K562 (cell line): Measurements from ENCODE around the gene ITPK1.

Experiments used
- CREB3 ChIP-seq: fragments of 450-650 bp; conservative IDR thresholded peaks from 2 replicates; pipeline ENCODE4 v1.6.1; 2016; ENCODE audit warnings: missing genetic modification characterization, low read depth, mild to moderate bottlenecking, missing compliant biosample characterization, moderate library complexity
- CTCF ChIP-seq, 3 experiments: IDR thresholded peaks in 2 of 3; conservative IDR thresholded peaks in 1 of 3; 2 replicates each; pipeline ENCODE4 v1.5.1; 2011 to 2012; ENCODE audit warnings: low read length in 3 of 3, mild to moderate bottlenecking in 3 of 3, control low read depth in 2 of 3, improper control_type of control experiment in 1 of 3, inconsistent platforms in 1 of 3, low read depth in 1 of 3, mixed read lengths in 1 of 3, moderate library complexity in 1 of 3; ENCODE audit not compliant: insufficient read depth in 2 of 3
- CUX1 ChIP-seq: fragments of 200-800 bp; sonication (Bioruptor generic); IDR thresholded peaks from 2 replicates; pipeline ENCODE4 v1.6.1; 2016; ENCODE audit warnings: missing genetic modification characterization, missing compliant biosample characterization
- GABPA ChIP-seq: fragments of 200-800 bp; sonication (Bioruptor generic); conservative IDR thresholded peaks from 2 replicates; pipeline ENCODE4 v1.6.1; 2016; ENCODE audit warnings: low read depth, missing genetic modification characterization, missing compliant biosample characterization
- HES1 ChIP-seq: fragments of 450-650 bp; IDR thresholded peaks from 2 replicates; pipeline ENCODE4 v1.6.1; 2016; ENCODE audit warnings: low read depth, mild to moderate bottlenecking, moderate library complexity
- JUND ChIP-seq, 2 experiments: IDR thresholded peaks; 2 replicates in 1 of 2; 3 replicates in 1 of 2; pipeline ENCODE4 v1.6.1; 2011; ENCODE audit warnings: borderline replicate concordance in 2 of 2, low read depth in 2 of 2, low read length in 2 of 2, improper control_type of control experiment in 1 of 2, missing biosample characterization in 1 of 2, missing genetic modification characterization in 1 of 2, missing genetic modification reagents in 1 of 2
- KLF6 ChIP-seq: fragments of 250-450 bp; sonication (Bioruptor Pico); IDR thresholded peaks from 2 replicates; pipeline ENCODE4 v1.4.0; 2020; ENCODE audit warnings: mild to moderate bottlenecking, moderate library complexity, borderline replicate concordance
- MNT ChIP-seq, 2 experiments: fragments of 450-650 bp; conservative IDR thresholded peaks; 2 replicates each; pipeline ENCODE4 v1.6.1; 2017; ENCODE audit warnings: mild to moderate bottlenecking in 2 of 2, moderate library complexity in 2 of 2
- PRPF4 ChIP-seq: fragments of 200-400 bp; formaldehyde crosslinking; IDR thresholded peaks from one replicate; pipeline ENCODE4 v1.6.1; 2017; ENCODE audit warnings: low read length, low read depth, mild to moderate bottlenecking; ENCODE audit not compliant: insufficient read depth, poor library complexity, severe bottlenecking
- SFPQ ChIP-seq: fragments of 200-400 bp; formaldehyde crosslinking; IDR thresholded peaks from 2 replicates; pipeline ENCODE4 v1.6.1; 2017; ENCODE audit warnings: mild to moderate bottlenecking, low read depth, low read length, moderate library complexity
- SIN3A ChIP-seq, 2 experiments: fragments of 150-350 bp in 1 of 2; IDR thresholded peaks; 2 replicates each; pipeline ENCODE4 v1.6.1; 2011 to 2016; ENCODE audit warnings: borderline replicate concordance in 2 of 2, low read depth in 2 of 2, low read length in 2 of 2, mild to moderate bottlenecking in 2 of 2, moderate library complexity in 2 of 2; ENCODE audit not compliant: control insufficient read depth in 1 of 2
- SMAD3 ChIP-seq: fragments of 450-650 bp; formaldehyde crosslinking; conservative IDR thresholded peaks from 2 replicates; pipeline ENCODE4 v1.4.0; 2020; ENCODE audit warnings: mild to moderate bottlenecking
- ZNF232 ChIP-seq: sonication (generic); formaldehyde crosslinking; IDR thresholded peaks from 2 replicates; pipeline ENCODE4 v1.8.0; 2022; ENCODE audit warnings: mild to moderate bottlenecking, missing genetic modification reagents
- ZNF280B ChIP-seq: fragments of 250-450 bp; sonication (Bioruptor Pico); IDR thresholded peaks from 2 replicates; pipeline ENCODE4 v1.5.1; 2021; ENCODE audit warnings: mild to moderate bottlenecking

- no peak for TF ChIP-seq HES1
- no peak for TF ChIP-seq SIN3A (IDR thresholded peaks at IDR 0.05; ENCODE audit: borderline replicate concordance in 2 of 2, control insufficient read depth in 1 of 2, low read depth in 2 of 2, low read length in 2 of 2)
- no peak for TF ChIP-seq CUX1 (CRISPR knock-in tag)
- TF ChIP-seq MNT (conservative IDR thresholded peaks at IDR 0.05), result no peak
- no peak for TF ChIP-seq KLF6 (CRISPR knock-in tag)
- no peak for TF ChIP-seq CTCF (IDR thresholded peaks at IDR 0.05 in 2 of 3, conservative IDR thresholded peaks at IDR 0.05 in 1 of 3; ENCODE audit: insufficient read depth in 2 of 3, low read depth in 1 of 3, low read length in 3 of 3)
- TF ChIP-seq GABPA (tag), result no peak
- TF ChIP-seq SMAD3 (CRISPR knock-in tag), result no peak
- TF ChIP-seq ZNF280B, result no peak
- no peak for TF ChIP-seq JUND (IDR thresholded peaks at IDR 0.05; ENCODE audit: borderline replicate concordance, low read depth, low read length)
- TF ChIP-seq JUND (tag; IDR thresholded peaks at IDR 0.05; ENCODE audit: borderline replicate concordance, low read depth, low read length), result no peak
- no peak for TF ChIP-seq PRPF4
- no peak for TF ChIP-seq SFPQ
- TF ChIP-seq ZNF232 (CRISPR knock-in tag), result no peak
- no peak for TF ChIP-seq CREB3 (tag)
Measured at GRCh38 chr14:93005135-93005813, 110.5 kb downstream of the ITPK1 start.
